Embryonic facial prominence (tissue), 1 donor: ENCODE measurements around the gene IQCM.
"Not testable (repeated sequence)": the region's sequence is repeated elsewhere in the genome, so short reads cannot be mapped to it uniquely, and the experiment has no call there.

Experiments used
- DNase-seq: peaks from one replicate; pipeline ENCODE4 v3.0.0-alpha.2; 2016; ENCODE audit errors: extremely low spot score

The IQCM gene

GRCh38 chr4:149584722-149585121, 230.9 kb downstream of the IQCM start:
- DNase-seq = no peak

- no peak for DNase-seq
Observed at GRCh38 chr4:149574971-149575370, 240.7 kb downstream of the IQCM start.

DNA sequence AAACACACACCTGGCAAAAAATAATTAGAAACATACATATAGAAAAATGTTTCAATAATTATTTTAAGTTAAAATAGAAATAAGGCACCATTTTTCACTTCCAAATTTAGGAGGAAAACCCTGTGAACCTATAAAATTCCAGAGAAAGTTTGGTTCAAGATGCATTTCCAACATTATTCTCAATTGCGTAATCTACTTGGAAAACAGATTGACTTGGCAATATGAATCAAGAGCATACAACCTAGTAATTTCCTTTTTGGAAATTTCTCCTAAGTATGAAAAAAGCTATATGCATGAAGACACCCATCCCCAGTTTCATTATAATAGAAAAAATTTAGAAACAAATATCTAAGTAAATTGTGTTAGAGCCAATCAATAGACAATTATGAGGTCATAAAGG, 242.9 kb downstream of the IQCM start:
- no peak for DNase-seq

DNA sequence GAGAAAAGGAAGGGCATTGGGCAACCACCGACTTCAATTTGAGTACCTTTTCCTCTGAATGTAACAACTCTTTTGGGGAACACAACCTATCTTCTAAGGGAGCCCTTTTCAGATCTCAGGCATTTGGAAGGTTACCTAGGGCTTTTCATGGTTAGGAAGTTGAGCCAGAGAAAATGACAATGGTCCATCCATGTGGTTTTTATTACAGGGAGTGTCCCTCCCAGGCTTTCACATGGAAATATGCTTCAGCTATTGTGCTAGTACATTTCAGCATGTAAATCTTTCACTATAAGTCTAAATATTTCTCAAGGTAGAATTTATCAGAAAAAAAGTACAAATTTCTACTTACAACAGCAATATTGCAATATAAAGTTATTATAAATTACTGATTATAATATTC, 259.8 kb downstream of the IQCM start:
- DNase-seq = no peak

DNA sequence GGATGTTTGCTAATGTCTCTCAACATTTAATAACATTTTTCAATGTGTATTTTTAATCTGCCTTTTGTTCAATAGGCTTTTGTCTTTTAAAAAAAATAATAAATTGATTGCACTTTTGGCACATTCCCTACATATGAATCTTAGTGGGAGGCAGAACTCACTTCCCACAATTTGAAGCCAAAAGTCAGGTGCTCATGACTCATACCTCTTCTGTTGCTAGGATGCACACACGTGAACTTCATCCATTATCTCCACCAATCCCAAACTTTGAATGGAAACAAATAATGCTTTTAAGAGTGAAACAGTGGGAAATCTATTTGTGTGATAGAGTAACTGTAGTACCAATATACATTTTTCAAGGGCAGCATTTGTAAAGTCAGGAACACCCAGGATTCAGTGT, 260.5 kb downstream of the IQCM start:
- no peak for DNase-seq

DNA sequence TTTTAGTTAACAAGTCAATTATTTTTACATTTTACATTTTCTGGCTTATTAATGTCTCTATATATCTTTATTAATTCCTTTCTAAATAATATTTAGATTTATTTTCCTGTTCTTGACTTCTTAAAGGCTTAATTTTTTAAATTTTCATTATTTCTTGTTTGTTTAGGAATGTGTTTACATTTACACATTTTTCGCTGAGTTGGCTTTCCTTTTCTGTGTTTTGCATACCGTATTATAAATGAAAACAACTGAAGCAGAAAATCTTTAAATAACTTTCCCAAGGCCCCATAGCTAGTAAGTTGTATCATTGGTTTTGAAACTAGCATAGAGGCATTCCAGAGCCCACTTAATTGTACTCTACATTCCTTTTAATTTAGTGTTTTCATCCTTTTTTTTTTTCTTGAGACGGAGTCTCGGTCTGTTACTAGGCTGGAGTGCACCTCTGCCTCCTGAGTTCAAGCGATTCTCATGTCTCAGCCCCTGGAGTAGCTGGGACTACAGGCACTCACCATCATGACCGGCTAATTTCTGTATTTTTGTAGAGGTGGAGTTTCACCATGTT, 261.6 kb downstream of the IQCM start:
- DNase-seq = no peak

DNA sequence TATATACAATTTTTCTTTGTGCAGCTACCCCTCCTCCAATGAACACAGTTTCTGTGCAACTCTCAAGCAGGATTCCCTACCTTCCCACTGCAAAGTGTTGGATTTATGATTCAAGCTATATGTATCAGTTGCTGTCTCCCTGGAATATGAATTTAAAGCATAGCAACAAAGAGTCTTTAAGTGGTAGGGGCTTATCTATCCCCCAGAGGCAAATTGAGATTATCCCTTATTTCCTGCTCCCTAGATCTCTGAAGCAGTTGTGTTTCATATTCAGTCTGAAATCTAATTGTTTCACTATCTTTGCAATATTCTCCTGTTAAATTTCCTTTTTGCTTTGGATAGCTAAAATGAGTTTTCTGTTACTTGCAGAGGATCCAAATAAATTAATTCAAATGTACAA, 263.0 kb downstream of the IQCM start:
- DNase-seq = no peak

DNA sequence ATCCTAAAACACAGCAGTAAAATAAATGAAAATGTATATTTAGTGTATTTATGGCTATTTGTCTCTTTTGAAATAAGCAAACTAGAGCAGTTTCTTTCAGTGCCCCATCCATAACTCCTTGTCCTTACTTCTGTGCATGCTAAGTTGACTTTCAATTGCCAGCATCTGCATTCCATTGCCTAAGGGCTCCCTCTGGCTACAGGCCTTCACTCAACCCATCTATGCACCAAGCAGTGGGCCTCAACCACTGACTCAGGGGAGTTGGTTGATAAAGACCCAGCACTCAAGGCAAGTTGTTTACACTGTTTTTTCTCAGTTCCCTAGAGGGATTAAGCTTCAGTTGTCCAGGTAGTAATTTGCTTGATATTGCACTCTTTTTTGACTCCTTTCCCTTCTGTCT, 265.7 kb downstream of the IQCM start:
- DNase-seq = no peak

GRCh38 chr4:149534779-149535178, 280.9 kb downstream of the IQCM start:
- DNase-seq = no peak

DNA sequence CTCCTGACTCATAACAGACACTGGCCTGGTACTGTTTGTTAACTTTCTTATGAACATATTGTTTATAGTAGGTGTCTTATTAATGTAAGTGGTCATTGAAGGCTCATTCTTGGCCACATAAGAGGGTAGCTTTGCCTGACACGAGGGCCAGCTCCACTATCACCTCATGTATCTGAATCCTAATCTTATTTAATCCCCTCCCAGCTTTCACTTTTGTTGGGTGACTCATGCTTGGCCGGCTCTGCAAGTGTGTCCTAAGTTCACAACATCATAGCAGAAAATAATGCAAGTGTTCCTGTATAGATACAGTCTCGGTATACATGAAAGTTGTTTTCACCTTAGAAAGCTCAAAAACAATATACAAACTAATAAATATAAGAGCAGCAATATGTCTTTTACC, 283.8 kb downstream of the IQCM start:
- DNase-seq = no peak

- no peak for DNase-seq
Observed at GRCh38 chr4:149523039-149523438, 292.6 kb downstream of the IQCM start.

- no peak for DNase-seq
Observed at GRCh38 chr4:149521611-149522425, 293.8 kb downstream of the IQCM start.

DNA sequence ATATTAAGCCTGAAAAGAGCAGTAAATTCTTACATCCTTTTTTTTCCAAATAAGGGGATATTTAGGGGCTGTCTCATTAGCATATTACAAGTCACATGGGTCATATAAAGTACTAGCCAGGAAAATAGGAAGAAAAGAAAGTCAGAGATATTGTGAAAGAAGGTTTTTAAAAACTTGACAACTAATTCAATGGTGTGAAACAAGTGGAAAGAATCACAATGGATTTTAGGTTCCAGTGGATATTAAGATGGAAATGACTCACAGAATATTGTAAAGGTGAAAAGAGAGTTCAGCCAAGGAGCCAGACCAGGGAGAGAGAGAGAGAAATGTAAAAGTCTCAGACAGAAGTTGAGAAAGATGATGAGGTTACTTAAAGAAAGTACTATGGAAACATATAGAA, 297.2 kb downstream of the IQCM start:
- DNase-seq = no peak

DNA sequence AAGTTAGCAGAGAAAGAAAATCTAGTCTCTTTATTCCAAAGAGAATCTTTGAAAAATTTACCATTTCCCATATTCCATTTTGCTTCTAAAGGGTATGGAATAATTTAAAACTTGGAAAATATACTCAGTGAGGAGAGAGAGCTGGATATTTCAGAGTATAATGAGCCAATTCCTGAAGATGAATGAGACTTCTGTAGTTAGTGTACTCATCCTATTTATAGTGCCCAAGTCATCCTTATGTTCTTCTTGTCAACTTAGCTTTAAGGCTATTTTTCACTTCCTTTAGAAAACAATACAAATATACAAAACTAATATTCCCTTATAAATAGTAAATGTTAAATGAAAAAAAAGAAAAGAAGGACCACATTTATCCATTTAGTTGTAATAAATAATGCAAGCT, 302.6 kb downstream of the IQCM start:
- no peak for DNase-seq

DNA sequence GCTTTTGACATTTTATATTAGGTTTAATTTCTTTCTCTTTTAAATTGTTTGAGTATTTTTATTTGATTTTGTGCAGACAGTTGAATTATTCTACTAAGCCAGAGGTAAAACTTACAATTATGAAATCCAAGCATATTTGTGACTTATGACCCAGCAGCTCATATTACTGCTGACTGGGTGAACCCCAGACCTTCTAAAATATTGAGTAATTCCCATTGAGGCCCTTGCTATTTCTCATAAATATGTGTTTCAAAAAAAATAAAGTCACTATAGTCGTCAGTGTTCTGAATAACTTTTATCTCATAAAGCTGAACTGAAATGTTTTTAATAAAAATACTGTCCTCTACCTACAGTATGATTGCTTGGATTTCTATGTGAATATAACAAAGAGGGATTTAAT, 303.1 kb downstream of the IQCM start:
- DNase-seq = no peak

DNA sequence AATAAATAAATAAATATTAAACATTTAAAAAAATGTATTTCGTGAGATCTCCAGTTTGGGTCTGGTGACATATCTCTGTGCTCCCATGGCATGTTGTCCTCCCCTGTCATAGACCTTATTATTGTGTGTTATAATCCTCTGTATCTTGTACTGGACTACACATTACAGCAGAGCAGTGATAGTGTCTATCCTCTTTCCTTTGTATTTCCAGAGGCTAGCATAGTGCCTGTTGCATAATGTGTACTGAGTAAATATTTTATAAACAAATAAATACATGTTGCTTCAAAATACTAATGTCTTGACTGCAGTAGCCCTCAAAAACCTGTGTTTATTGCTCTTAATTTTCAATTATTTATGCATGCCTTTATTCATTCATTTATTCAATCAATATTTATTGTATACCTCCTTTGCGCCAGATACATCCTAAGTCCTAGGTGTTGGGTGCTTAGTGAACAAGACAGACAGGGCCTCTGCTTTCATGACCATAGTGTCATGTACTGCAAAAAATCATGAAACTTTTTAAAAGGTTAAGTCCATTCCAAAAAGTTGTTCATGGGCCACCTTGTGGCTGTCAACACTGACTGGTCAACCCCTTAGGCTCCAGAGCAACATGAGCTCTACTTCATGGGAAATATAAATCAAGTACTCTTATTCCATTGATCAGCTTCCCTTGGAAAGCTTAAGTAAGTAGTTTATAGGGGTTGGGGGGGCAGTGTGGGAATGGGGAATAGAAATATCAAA, 303.9 kb downstream of the IQCM start:
- no peak for DNase-seq

- not testable (repeated sequence) for DNase-seq
Observed at GRCh38 chr4:149507309-149507708, 308.3 kb downstream of the IQCM start.

GRCh38 chr4:149500806-149501205, 314.8 kb downstream of the IQCM start:
- no peak for DNase-seq

- DNase-seq = no peak
Observed at GRCh38 chr4:149499726-149500125, 315.9 kb downstream of the IQCM start.

DNA sequence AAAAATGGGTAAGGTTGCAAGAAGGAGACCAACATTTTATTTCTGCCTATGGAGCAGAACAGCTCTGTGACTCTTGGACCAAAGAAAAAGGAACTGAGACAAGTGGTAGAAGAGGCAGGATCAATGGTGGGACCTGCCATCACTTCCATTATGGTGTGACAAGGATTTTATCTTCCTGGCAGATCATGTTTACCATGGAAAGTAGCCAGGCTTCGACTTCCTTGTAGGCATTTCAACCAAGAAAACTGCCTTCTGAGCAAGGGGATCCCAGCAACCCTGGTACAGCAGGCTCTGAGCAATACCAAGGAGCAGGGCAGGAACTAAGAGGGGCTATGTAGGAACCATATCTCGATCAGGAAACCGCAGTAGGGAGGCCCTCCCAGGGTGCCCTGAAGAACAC, 317.4 kb downstream of the IQCM start:
- no peak for DNase-seq

DNA sequence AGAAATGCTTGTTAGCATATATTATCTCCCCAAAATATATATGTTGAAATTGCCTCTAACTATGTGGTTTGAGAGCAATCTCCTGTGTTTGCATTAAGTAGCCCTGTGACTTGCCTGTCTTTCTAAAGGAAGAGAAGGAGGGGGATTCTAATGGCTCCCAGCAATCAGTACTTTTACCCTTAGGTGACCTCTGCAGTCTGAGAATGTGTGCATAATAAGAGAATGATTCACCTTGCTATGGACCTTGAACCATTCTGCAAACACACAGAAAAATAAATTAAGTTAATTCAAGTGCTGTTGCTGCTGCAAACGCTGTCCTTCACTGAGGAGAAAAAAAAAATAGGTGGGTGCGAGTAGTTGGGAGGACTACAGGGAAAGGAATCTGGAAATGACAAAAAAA, 322.2 kb downstream of the IQCM start:
- DNase-seq = no peak

GRCh38 chr4:149489321-149489720, 326.3 kb downstream of the IQCM start:
- no peak for DNase-seq

GRCh38 chr4:149486861-149487260, 328.8 kb downstream of the IQCM start:
- DNase-seq = no peak
